ENCODE data around the gene ZNF473. TPM values are rescaled to one million over a fixed set of nuclear protein-coding genes. Genes with fewer than 3 reads are reported as not detected.

ZNF473 gene
- total RNA-seq, 1 donor from 2014 or later = 10.2 TPM

- DNase-seq (ENCODE audit: low read depth) = peak; percentile 55
- no peaks in the 10 kb centered on the region for H3K27me3 ChIP-seq (ENCODE audit: control insufficient read depth, insufficient read depth, low read length)
- peaks cover 1% of the 10 kb centered on the region for H3K36me3 ChIP-seq (ENCODE audit: control insufficient read depth, insufficient read depth, low read length)
- no peak overlapping the region for H3K4me3 ChIP-seq (ENCODE audit: low read depth, low read length)
- no peak for TF ChIP-seq CTCF (IDR thresholded peaks at IDR 0.05; ENCODE audit: insufficient read depth, low read length, poor library complexity, severe bottlenecking)
These were observed 38.6 kb upstream of the ZNF473 start for GRCh38 chr19:49987159-49987698.

- no peaks in the 10 kb centered on the region for H3K27me3 ChIP-seq (ENCODE audit: control insufficient read depth, insufficient read depth, low read length)
- peaks cover 1% of the 10 kb centered on the region for H3K36me3 ChIP-seq (ENCODE audit: control insufficient read depth, insufficient read depth, low read length)
- H3K4me3 ChIP-seq (ENCODE audit: low read depth, low read length) = no peak overlapping the region
- DNase-seq (ENCODE audit: low read depth) = no peak
- no peak for TF ChIP-seq CTCF (IDR thresholded peaks at IDR 0.05; ENCODE audit: insufficient read depth, low read length, poor library complexity, severe bottlenecking)
These were observed 37.8 kb upstream of the ZNF473 start for GRCh38 chr19:49988007-49988406.

- DNase-seq (ENCODE audit: low read depth) = no peak
These were observed 37.4 kb upstream of the ZNF473 start for GRCh38 chr19:49988433-49988832.

GRCh38 chr19:49997709-49998108, 28.1 kb upstream of the ZNF473 start:
- H3K27me3 ChIP-seq (ENCODE audit: control insufficient read depth, insufficient read depth, low read length) = no peaks in the 10 kb centered on the region

More at GRCh38 chr19:49988433-49988832, 37.4 kb upstream of the ZNF473 start:
- H3K36me3 ChIP-seq (ENCODE audit: control insufficient read depth, insufficient read depth, low read length) = peaks cover 1% of the 10 kb centered on the region
- no peaks in the 10 kb centered on the region for H3K27me3 ChIP-seq (ENCODE audit: control insufficient read depth, insufficient read depth, low read length)
- no peak overlapping the region for H3K4me3 ChIP-seq (ENCODE audit: low read depth, low read length)
- TF ChIP-seq CTCF (IDR thresholded peaks at IDR 0.05; ENCODE audit: insufficient read depth, low read length, poor library complexity, severe bottlenecking) = no peak

GRCh38 chr19:49999371-50000010, 26.3 kb upstream of the ZNF473 start:
- no peak for DNase-seq (ENCODE audit: low read depth)

More at GRCh38 chr19:49997709-49998108, 28.1 kb upstream of the ZNF473 start:
- peaks cover 2% of the 10 kb centered on the region for H3K36me3 ChIP-seq (ENCODE audit: control insufficient read depth, insufficient read depth, low read length)
- TF ChIP-seq CTCF (IDR thresholded peaks at IDR 0.05; ENCODE audit: insufficient read depth, low read length, poor library complexity, severe bottlenecking) = no peak
- DNase-seq (ENCODE audit: low read depth) = no peak
- no peak overlapping the region for H3K4me3 ChIP-seq (ENCODE audit: low read depth, low read length)

More at GRCh38 chr19:49999371-50000010, 26.3 kb upstream of the ZNF473 start:
- Histone ChIP-seq H3K36me3 (ENCODE audit: control insufficient read depth, insufficient read depth, low read length) (peaks cover 2% of the 10 kb centered on the region), H3K4me3 (ENCODE audit: low read depth, low read length) (no peak overlapping the region), H3K27me3 (ENCODE audit: control insufficient read depth, insufficient read depth, low read length) (no peaks in the 10 kb centered on the region)
- TF ChIP-seq CTCF (IDR thresholded peaks at IDR 0.05; ENCODE audit: insufficient read depth, low read length, poor library complexity, severe bottlenecking) = no peak

Data from kidney epithelial cell (primary cell).